ENCODE results near the gene HS1BP3. TPM values are rescaled to one million over a fixed set of nuclear protein-coding genes. Genes with fewer than 3 reads are reported as not detected.

The HS1BP3 gene
- total and polyA plus RNA-seq, 2 of the 13 experiments (the other 11 are each of a cell fraction or from before 2014, with no cell fraction given), result 15.2 to 22.0 TPM

- peak; percentile 63; the same call in 1 of the 2 replicates for TF ChIP-seq HOXA5 (CRISPR knock-in tag; IDR thresholded peaks at IDR 0.05)
- 0 out of 2 replicates have a peak, but pooled peaks have one; percentile 68 for TF ChIP-seq ZNF253 (CRISPR knock-in tag; IDR thresholded peaks at IDR 0.05; ENCODE audit: borderline replicate concordance)
- peak; percentile 81; the same call in 1 of the 2 replicates for TF ChIP-seq GZF1 (CRISPR knock-in tag; IDR thresholded peaks at IDR 0.05)
- TF ChIP-seq FOXK1 (CRISPR knock-in tag; IDR thresholded peaks at IDR 0.05; ENCODE audit: borderline replicate concordance, low read depth), result peak; percentile 94
- TF ChIP-seq PATZ1 (CRISPR knock-in tag; IDR thresholded peaks at IDR 0.05), result peak; percentile 85
- TF ChIP-seq MED1 (CRISPR knock-in tag; IDR thresholded peaks at IDR 0.05), result peak; percentile 100
- TF ChIP-seq ZNF773 (CRISPR knock-in tag; IDR thresholded peaks at IDR 0.05; ENCODE audit: borderline replicate concordance), result no peak
- TF ChIP-seq TOE1 (CRISPR knock-in tag; IDR thresholded peaks at IDR 0.05), result 0 out of 2 replicates have a peak, but pooled peaks have one; percentile 85
- TF ChIP-seq PHF8 (CRISPR knock-in tag; IDR thresholded peaks at IDR 0.05), result peak; percentile 84
- no peak for TF ChIP-seq CREB3 (CRISPR knock-in tag; IDR thresholded peaks at IDR 0.05)
- TF ChIP-seq ZSCAN21 (CRISPR knock-in tag; IDR thresholded peaks at IDR 0.05; ENCODE audit: borderline replicate concordance), result peak; percentile 94
- TF ChIP-seq SETDB1 (CRISPR knock-in tag; IDR thresholded peaks at IDR 0.05; ENCODE audit: borderline replicate concordance), result no peak
- peak; percentile 95 for TF ChIP-seq MYPOP (CRISPR knock-in tag; IDR thresholded peaks at IDR 0.05)
- TF ChIP-seq ZNF660 (CRISPR knock-in tag; IDR thresholded peaks at IDR 0.05; ENCODE audit: borderline replicate concordance, low read depth), result no peak
- TF ChIP-seq ZNF567 (CRISPR knock-in tag; IDR thresholded peaks at IDR 0.05; ENCODE audit: borderline replicate concordance), result no peak
- no peak for TF ChIP-seq TRIM22 (IDR thresholded peaks at IDR 0.05)
- TF ChIP-seq POGK (CRISPR knock-in tag; conservative IDR thresholded peaks at IDR 0.05), result peak; percentile 63; the same call in 1 of the 2 replicates
- peak; percentile 94 for TF ChIP-seq JUN (CRISPR knock-in tag; IDR thresholded peaks at IDR 0.05)
- TF ChIP-seq MATR3 (CRISPR knock-in tag; IDR thresholded peaks at IDR 0.05), result no peak
- TF ChIP-seq ATF5 (CRISPR knock-in tag; IDR thresholded peaks at IDR 0.05; ENCODE audit: low read depth), result 0 out of 2 replicates have a peak, but pooled peaks have one; percentile 78
- no peak for TF ChIP-seq AGO2 (optimal IDR thresholded peaks at IDR 0.05; ENCODE audit: low read depth, low read length)
These were observed 53.7 kb downstream of the HS1BP3 start (continued) for GRCh38 chr2:20596973-20597859.

All from HepG2 (cell line).